ENCODE measurements around the gene CLCN1. TPM values are rescaled to one million over a fixed set of nuclear protein-coding genes. Genes with fewer than 3 reads are reported as not detected.

The CLCN1 gene
- total and polyA plus RNA-seq, 10 donors: 0.06 to 0.54 (median 0.08) TPM; not detected in 3

GRCh38 chr7:143281529-143281928 lies 34.4 kb upstream of the CLCN1 start:
- TF ChIP-seq CTCF (IDR thresholded peaks at IDR 0.05 in 8 of 11, conservative IDR thresholded peaks at IDR 0.05 in 3 of 11): no peak
- TF ChIP-seq POLR2A (IDR thresholded peaks at IDR 0.05): no peak
- TF ChIP-seq POLR2AphosphoS5 (IDR thresholded peaks at IDR 0.05): no peak
- intact Hi-C loops (cut with DNase I; ENCODE audit: low total_unique reads): no loop called here
- no peaks in the 10 kb centered on the region for H3K27me3 ChIP-seq (replicated peaks in 1 of 7)
- H3K36me3 ChIP-seq: no peaks in the 10 kb centered on the region
- no peaks in the 10 kb centered on the region for H3K9me3 ChIP-seq
- peaks cover 11 to 35% (median 22%) of the 10 kb centered on the region in 6 donors for H3K4me1 ChIP-seq
- no peak overlapping the region for H3K27ac ChIP-seq
- DNase-seq: no peak
- H3K4me3 ChIP-seq: no peak overlapping the region
- WGBS, 5 donors: 90 to 99% (median 94%) methylated on average over 2 of the region's 2 CpGs

GRCh38 chr7:143282124-143282523 lies 33.8 kb upstream of the CLCN1 start:
- Histone ChIP-seq H3K4me1 (peaks cover 11 to 36% (median 22%) of the 10 kb centered on the region in 6 donors), H3K27me3 (replicated peaks in 1 of 7) (no peaks in the 10 kb centered on the region), H3K9me3 (no peaks in the 10 kb centered on the region), H3K4me3 (no peak overlapping the region), H3K27ac (no peak overlapping the region), H3K36me3 (no peaks in the 10 kb centered on the region)
- DNase-seq: no peak
- WGBS, 5 donors: 94 to 99% (median 96%) methylated on average over 8 of the region's 8 CpGs
- intact Hi-C loops (cut with DNase I; ENCODE audit: low total_unique reads): no loop called here
- TF ChIP-seq POLR2AphosphoS5 (IDR thresholded peaks at IDR 0.05) (no peak), CTCF (IDR thresholded peaks at IDR 0.05 in 8 of 11, conservative IDR thresholded peaks at IDR 0.05 in 3 of 11) (no peak), POLR2A (IDR thresholded peaks at IDR 0.05) (no peak)

GRCh38 chr7:143283381-143283780 lies 32.5 kb upstream of the CLCN1 start:
- intact Hi-C loops (cut with DNase I; ENCODE audit: low total_unique reads): no loop called here
- Histone ChIP-seq H3K27me3 (replicated peaks in 1 of 7) (no peaks in the 10 kb centered on the region), H3K36me3 (no peaks in the 10 kb centered on the region), H3K9me3 (no peaks in the 10 kb centered on the region), H3K4me1 (peaks cover 15 to 44% (median 30%) of the 10 kb centered on the region in 6 donors), H3K4me3 (no peak overlapping the region), H3K27ac (peak overlapping the region in 3 of 8 donors; percentile 17 to 38 (median 19))
- no peak for DNase-seq
- 81 to 95% (median 94%) methylated on average over 4 of the region's 4 CpGs for WGBS, 5 donors
- no peak for TF ChIP-seq POLR2AphosphoS5 (IDR thresholded peaks at IDR 0.05)
- no peak for TF ChIP-seq CTCF (IDR thresholded peaks at IDR 0.05 in 8 of 11, conservative IDR thresholded peaks at IDR 0.05 in 3 of 11)
- TF ChIP-seq POLR2A (IDR thresholded peaks at IDR 0.05): no peak

- 86 to 92% (median 90%) methylated on average over 19 of the region's 19 CpGs for WGBS, 5 donors
- Histone ChIP-seq H3K4me1 (peaks cover 15 to 45% (median 32%) of the 10 kb centered on the region in 6 donors), H3K36me3 (no peaks in the 10 kb centered on the region), H3K27me3 (replicated peaks in 1 of 7) (no peaks in the 10 kb centered on the region), H3K4me3 (no peak within 1 kb of the TSS), H3K27ac (peak within 1 kb of the TSS in 3 of 8 donors; percentile 17 to 38 (median 19)), H3K9me3 (no peaks in the 10 kb centered on the region)
- intact Hi-C loops (cut with DNase I; ENCODE audit: low total_unique reads): no loop called here
- no peak for DNase-seq
- TF ChIP-seq CTCF (IDR thresholded peaks at IDR 0.05 in 8 of 11, conservative IDR thresholded peaks at IDR 0.05 in 3 of 11): no peak
- no peak for TF ChIP-seq POLR2A (IDR thresholded peaks at IDR 0.05)
- TF ChIP-seq POLR2AphosphoS5 (IDR thresholded peaks at IDR 0.05): no peak
These were observed 31.1 kb upstream of the CLCN1 start, which contains the start of gene TMEM139 for GRCh38 chr7:143284591-143285469. TMEM139 (plus strand) TSS chr7:143284958; CDS start chr7:143285958, 1,000 bp downstream.
